ENCODE measurements around the gene KRI1. TPM values are rescaled to one million over a fixed set of nuclear protein-coding genes. Genes with fewer than 3 reads are reported as not detected.
"Not testable (repeated sequence)": the region's sequence is repeated elsewhere in the genome, so short reads cannot be mapped to it uniquely, and the experiment has no call there.

Gene KRI1
- total RNA-seq, 1 donor = 5.6 TPM

DNA sequence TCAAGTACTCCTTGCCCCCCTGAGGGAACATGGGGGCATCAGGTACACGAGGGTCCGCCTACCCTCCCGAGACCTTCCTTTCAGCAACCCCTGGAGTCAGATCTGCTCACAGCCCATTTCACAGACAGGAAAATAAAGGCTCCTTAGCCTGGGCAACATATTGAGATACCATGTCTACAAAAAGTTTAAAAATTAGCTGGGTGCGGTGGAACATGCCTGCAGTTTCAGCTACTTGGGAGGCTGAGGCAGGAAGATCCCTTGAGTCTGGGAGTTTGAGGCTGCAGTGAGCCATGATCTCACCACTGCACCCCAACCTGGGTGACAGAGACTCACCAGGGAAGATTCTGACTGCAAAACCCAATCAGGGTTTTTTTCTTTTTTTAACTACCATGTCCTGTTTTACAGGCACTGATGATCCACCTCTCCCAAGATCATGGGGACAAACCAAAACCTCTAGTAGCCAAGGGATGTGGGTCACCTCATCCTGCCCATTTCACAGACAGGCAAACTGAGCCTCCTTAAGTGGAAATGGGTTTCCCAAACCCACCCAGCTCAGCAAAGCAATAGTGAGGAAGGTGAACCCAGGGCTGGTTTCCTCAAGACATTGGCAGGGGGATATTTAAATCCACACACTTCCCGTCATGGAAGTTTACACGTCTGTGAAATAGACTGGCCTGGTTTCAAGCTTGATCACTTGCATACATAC, 9.4 kb upstream of the KRI1 start:
- no peak overlapping the region for H3K4me3 ChIP-seq (ENCODE audit: low read depth, low read length)
- no peak for DNase-seq (ENCODE audit: low read depth)
- TF ChIP-seq, protein P1, sequence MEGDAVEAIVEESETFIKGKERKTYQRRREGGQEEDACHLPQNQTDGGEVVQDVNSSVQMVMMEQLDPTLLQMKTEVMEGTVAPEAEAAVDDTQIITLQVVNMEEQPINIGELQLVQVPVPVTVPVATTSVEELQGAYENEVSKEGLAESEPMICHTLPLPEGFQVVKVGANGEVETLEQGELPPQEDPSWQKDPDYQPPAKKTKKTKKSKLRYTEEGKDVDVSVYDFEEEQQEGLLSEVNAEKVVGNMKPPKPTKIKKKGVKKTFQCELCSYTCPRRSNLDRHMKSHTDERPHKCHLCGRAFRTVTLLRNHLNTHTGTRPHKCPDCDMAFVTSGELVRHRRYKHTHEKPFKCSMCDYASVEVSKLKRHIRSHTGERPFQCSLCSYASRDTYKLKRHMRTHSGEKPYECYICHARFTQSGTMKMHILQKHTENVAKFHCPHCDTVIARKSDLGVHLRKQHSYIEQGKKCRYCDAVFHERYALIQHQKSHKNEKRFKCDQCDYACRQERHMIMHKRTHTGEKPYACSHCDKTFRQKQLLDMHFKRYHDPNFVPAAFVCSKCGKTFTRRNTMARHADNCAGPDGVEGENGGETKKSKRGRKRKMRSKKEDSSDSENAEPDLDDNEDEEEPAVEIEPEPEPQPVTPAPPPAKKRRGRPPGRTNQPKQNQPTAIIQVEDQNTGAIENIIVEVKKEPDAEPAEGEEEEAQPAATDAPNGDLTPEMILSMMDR (IDR thresholded peaks at IDR 0.05; ENCODE audit: insufficient read depth, low read depth, low read length) = no peak

DNA sequence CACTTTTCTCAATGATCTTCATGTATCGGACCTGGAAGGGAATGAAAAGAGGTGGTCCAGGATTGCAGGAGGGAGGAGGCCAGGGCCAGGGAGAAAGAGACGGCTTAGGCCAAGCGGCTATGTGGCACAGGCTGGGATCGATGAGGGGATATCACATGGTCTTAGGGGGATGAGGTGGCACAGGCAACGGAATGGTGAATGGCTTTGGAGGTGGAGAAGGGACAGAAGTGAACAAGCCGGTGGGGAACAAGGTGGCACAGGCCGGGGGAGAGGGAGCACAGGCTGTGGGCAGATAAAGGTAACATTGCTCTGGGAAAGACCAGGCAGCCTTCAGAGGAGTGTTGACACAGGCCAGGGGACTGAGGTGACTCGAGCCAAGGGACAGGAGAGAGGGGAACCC, 8.7 kb upstream of the KRI1 start:
- DNase-seq (ENCODE audit: low read depth) = no peak
- TF ChIP-seq, protein P1 (IDR thresholded peaks at IDR 0.05; ENCODE audit: insufficient read depth, low read depth, low read length) = no peak
- H3K4me3 ChIP-seq (ENCODE audit: low read depth, low read length) = no peak overlapping the region

DNA sequence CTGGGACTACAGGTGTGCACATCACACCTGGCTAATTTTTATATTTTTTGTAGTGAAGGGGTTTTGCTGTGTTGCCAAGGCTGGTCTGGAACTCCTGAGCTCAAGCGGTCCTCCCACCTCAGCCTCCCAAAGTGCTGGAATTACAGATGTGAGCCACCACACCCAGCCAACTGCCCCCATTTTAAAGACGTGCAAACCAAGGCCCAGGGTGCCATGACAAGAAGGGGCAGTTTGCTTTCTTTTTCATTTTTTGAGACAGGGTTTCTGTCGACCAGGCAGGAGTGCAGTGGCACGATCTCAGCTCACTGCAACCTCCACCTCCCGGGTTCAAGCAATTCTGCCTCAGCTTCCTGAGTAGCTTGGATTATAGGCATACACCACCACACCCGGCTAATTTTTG, 8.0 kb upstream of the KRI1 start:
- not testable (repeated sequence) for H3K4me3 ChIP-seq (ENCODE audit: low read depth, low read length); DNase-seq (ENCODE audit: low read depth)

DNA sequence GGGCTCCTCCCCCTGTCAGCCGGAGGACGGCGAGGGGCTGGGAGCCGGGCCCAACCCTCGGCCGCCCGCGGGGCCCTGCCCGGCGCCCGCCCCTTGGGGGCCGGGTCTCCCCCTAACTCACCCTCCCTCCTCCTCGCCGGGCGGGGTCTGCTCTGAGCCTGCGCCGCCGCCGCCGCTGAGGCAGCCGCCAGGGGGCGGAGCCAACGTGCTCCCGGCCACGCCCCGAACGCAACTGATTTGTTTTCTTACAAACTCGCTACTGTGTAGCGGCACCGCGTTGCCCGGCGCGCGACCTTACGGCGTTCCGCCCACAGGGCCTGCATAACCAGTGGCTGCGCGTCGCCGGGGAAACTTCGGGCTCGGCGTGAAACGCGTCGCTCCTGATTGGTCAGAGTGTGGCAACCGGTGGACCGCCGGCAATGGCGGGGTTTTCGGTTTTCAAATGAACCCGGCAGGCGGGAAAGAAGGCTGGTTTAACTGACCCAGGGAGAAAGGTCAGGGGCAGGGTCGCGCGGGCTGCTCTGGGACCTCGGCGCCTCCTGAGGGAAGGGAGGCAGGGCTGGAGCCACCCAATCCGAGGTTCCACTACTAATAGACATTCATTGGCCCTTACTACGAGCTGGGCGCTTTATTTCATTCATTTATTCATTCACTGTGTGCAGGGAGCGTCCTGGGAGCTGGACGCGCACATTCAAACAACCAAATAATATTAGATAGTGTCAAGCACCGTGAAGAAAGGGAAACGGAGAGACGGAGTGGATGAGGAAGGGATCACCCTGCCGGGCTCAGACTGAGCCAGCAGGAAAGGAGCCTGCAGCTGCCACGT, 3.2 kb upstream of the KRI1 start, which contains the start of gene CDKN2D:
Gene CDKN2D (minus strand): TSS at position 154 of the 826 bp plus-strand sequence. CDS start 326 bp downstream, outside the sequence.
- H3K4me3 ChIP-seq (ENCODE audit: low read depth, low read length) = peak within 1 kb of the TSS; percentile 72
- TF ChIP-seq, protein P1 (IDR thresholded peaks at IDR 0.05; ENCODE audit: insufficient read depth, low read depth, low read length) = peak; percentile 22
- peak; percentile 100 for DNase-seq (ENCODE audit: low read depth)

DNA sequence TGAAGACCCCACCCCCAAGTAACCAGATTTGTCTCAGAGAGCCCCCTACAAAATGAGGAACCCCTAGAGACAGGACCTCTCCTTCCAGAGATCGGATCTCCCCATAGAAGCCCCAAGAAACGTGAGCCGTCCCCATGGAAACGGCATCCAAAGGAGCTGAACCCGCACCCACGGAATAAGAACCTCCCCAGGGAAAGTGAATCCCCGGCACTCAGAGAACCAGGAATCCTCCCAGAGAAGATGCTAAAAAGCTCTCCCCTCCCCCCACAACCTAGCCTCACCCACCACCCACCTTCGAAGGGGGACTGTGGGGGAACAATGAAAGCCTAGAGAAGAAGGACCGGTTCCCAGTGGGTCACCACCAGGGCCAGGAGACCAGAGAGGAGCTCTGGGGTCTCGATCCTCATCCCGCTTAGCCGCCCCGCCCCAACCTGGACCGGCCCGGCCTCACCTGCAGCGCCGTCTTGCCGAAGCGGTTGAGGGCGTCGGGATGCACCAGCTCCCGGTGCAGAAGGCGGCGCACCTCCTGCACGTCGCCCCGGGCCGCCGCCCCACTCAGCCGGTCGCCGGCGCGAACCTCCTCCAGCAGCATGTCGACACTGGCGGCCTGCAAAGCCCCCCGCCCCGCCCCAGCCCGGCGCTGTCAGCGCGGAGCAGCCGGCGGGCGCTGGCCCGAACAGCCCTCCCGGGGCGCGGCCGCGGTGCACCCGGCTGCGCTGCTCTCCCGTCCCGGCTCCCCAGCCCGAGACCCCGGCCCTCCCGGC, 2.4 kb upstream of the KRI1 start:
- TF ChIP-seq, protein P1 (IDR thresholded peaks at IDR 0.05; ENCODE audit: insufficient read depth, low read depth, low read length) = no peak
- H3K4me3 ChIP-seq (ENCODE audit: low read depth, low read length) = peak overlapping the region; percentile 72
- peak; percentile 53 for DNase-seq (ENCODE audit: low read depth)

DNA sequence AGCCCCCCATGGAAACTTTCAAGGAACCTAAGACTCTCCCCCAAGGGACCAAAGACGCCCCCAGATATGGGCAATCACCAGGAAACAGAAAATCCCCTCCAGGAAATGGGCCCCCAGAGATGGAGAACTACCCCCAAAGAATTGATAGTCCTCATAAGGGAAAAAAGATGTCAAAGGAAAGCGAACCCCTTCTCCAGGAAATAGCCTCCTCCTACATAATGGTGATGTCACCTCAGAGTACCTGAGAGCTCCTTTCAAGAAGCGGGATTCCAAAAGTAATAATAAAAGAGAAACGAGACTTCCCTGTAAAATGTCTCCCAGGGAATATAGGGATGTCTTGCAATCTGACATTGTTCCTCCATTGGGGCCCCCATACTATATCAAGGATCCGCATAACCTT, 1.8 kb upstream of the KRI1 start:
- TF ChIP-seq, protein P1 (IDR thresholded peaks at IDR 0.05; ENCODE audit: insufficient read depth, low read depth, low read length) = no peak
- H3K4me3 ChIP-seq (ENCODE audit: low read depth, low read length) = peak overlapping the region; percentile 72
- DNase-seq (ENCODE audit: low read depth) = no peak

Data from fibroblast of villous mesenchyme (primary cell).